ENCODE results near the gene COL8A2. TPM values are rescaled to one million over a fixed set of nuclear protein-coding genes. Genes with fewer than 3 reads are reported as not detected.

The COL8A2 gene
- total RNA-seq, 4 donors from 2014 or later, result 1.2 to 16.6 (median 5.8) TPM

GRCh38 chr1:36153476-36153875 lies 28.5 kb upstream of the COL8A2 start:
- Histone ChIP-seq H3K4me3 (no peak overlapping the region), H3K4me1 (peaks cover 15 to 22% of the 10 kb centered on the region in 2 donors), H3K27ac (peak overlapping the region in 1 of 2 donors; percentile 98), H3K36me3 (no peaks in the 10 kb centered on the region), H3K9me3 (no peaks in the 10 kb centered on the region), H3K27me3 (no peaks in the 10 kb centered on the region)
- intact Hi-C loops (cut with DNase I; ENCODE audit: low total_unique reads), result loop anchor here (10.0 kb wide), 1 partner anchor 131 kb away; no protein-coding TSS in a partner anchor
- DNase-seq, result no peak
- TF ChIP-seq CTCF (IDR thresholded peaks at IDR 0.05) (no peak), POLR2A (IDR thresholded peaks at IDR 0.05) (no peak)

- no peaks in the 10 kb centered on the region for H3K36me3 ChIP-seq
- H3K27me3 ChIP-seq, result no peaks in the 10 kb centered on the region
- intact Hi-C loops (cut with DNase I; ENCODE audit: low total_unique reads), result loop anchor here (2.0 to 10.0 kb wide), 2 partner anchors 37 to 133 kb away; no protein-coding TSS in a partner anchor
- TF ChIP-seq POLR2A (IDR thresholded peaks at IDR 0.05), result no peak
- no peaks in the 10 kb centered on the region for H3K9me3 ChIP-seq
- DNase-seq, result peak; percentile 41 to 47
- peak overlapping the region; percentile 89 to 98 for H3K27ac ChIP-seq
- H3K4me3 ChIP-seq, result no peak overlapping the region
- H3K4me1 ChIP-seq, result peaks cover 13 to 20% of the 10 kb centered on the region in 2 donors
Observed at GRCh38 chr1:36151845-36152203, 26.8 kb upstream of the COL8A2 start.

GRCh38 chr1:36151134-36151844 lies 26.3 kb upstream of the COL8A2 start:
- no peak overlapping the region for H3K4me3 ChIP-seq
- no peak for TF ChIP-seq CTCF (IDR thresholded peaks at IDR 0.05)
- TF ChIP-seq POLR2A (IDR thresholded peaks at IDR 0.05), result no peak
- H3K4me1 ChIP-seq, result peaks cover 13 to 20% of the 10 kb centered on the region in 2 donors
- H3K27me3 ChIP-seq, result no peaks in the 10 kb centered on the region
- peak overlapping the region; percentile 89 to 98 for H3K27ac ChIP-seq
- intact Hi-C loops (cut with DNase I; ENCODE audit: low total_unique reads), result loop anchor here (2.0 to 10.0 kb wide), 2 partner anchors 38 to 134 kb away; no protein-coding TSS in a partner anchor
- no peak for DNase-seq
- H3K9me3 ChIP-seq, result no peaks in the 10 kb centered on the region
- H3K36me3 ChIP-seq, result no peaks in the 10 kb centered on the region

- intact Hi-C loops (cut with DNase I; ENCODE audit: low total_unique reads), result loop anchor here (2.0 to 10.0 kb wide), 2 partner anchors 38 to 134 kb away; no protein-coding TSS in a partner anchor
Observed at GRCh38 chr1:36150296-36151133, 25.5 kb upstream of the COL8A2 start.

GRCh38 chr1:36149973-36150295 lies 24.9 kb upstream of the COL8A2 start:
- Histone ChIP-seq H3K4me3 (no peak overlapping the region), H3K4me1 (peaks cover 13 to 20% of the 10 kb centered on the region in 2 donors), H3K27me3 (no peaks in the 10 kb centered on the region), H3K36me3 (no peaks in the 10 kb centered on the region), H3K27ac (peak overlapping the region; percentile 89 to 98), H3K9me3 (no peaks in the 10 kb centered on the region)
- no peak for DNase-seq
- intact Hi-C loops (cut with DNase I; ENCODE audit: low total_unique reads), result loop anchor here (2.0 to 10.0 kb wide), 2 partner anchors 39 to 135 kb away; no protein-coding TSS in a partner anchor
- TF ChIP-seq POLR2A (IDR thresholded peaks at IDR 0.05), result no peak
- no peak for TF ChIP-seq CTCF (IDR thresholded peaks at IDR 0.05)

More at GRCh38 chr1:36150296-36151133, 25.5 kb upstream of the COL8A2 start:
- H3K9me3 ChIP-seq, result no peaks in the 10 kb centered on the region
- H3K27ac ChIP-seq, result peak overlapping the region; percentile 89 to 98
- H3K4me3 ChIP-seq, result no peak overlapping the region
- TF ChIP-seq POLR2A (IDR thresholded peaks at IDR 0.05) (peak; percentile 63 to 86), CTCF (IDR thresholded peaks at IDR 0.05) (no peak)
- H3K4me1 ChIP-seq, result peaks cover 13 to 20% of the 10 kb centered on the region in 2 donors
- DNase-seq, result peak; percentile 89 to 93
- no peaks in the 10 kb centered on the region for H3K36me3 ChIP-seq
- no peaks in the 10 kb centered on the region for H3K27me3 ChIP-seq

Measured in uterus (tissue), 4 donors.